ENCODE measurements around the gene OLIG1. TPM values are rescaled to one million over a fixed set of nuclear protein-coding genes. Genes with fewer than 3 reads are reported as not detected.

OLIG1 gene
- total RNA-seq, 1 experiment from 2014 or later: not detected

GRCh38 chr21:33053951-33054350, 16.0 kb upstream of the OLIG1 start:
- intact Hi-C loops (cut with micrococcal nuclease): no loop called here
- H3K4me3 ChIP-seq (replicated peaks in 1 of 2; ENCODE audit: low read depth in 1 of 2, low read length in 2 of 2): no peak overlapping the region
- H3K9ac ChIP-seq (ENCODE audit: low read length): no peak overlapping the region
- no peaks in the 10 kb centered on the region for H3K4me1 ChIP-seq (ENCODE audit: control insufficient read depth in 1 of 2, insufficient read depth in 2 of 2, low read length in 2 of 2)
- TF ChIP-seq, protein P1, sequence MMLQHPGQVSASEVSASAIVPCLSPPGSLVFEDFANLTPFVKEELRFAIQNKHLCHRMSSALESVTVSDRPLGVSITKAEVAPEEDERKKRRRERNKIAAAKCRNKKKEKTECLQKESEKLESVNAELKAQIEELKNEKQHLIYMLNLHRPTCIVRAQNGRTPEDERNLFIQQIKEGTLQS (IDR thresholded peaks at IDR 0.05): no peak
- H3K79me2 ChIP-seq (ENCODE audit: insufficient read depth, low read length): no peaks in the 10 kb centered on the region
- BruUV-seq (replicated peaks): no TSS peak
- H3K27me3 ChIP-seq (ENCODE audit: insufficient read depth, low read length): peaks cover 10% of the 10 kb centered on the region
- H3K4me2 ChIP-seq (ENCODE audit: low read length): no peak overlapping the region
- ChIA-PET CTCF (no interaction called here), RAD21 (ENCODE audit: low non-redundant PET in 1 of 2, low total read pairs in 2 of 2, uncharacterized antibody in 2 of 2, unreplicated experiment in 2 of 2) (no interaction called here), POLR2A (no interaction called here)
- no peak overlapping the region for H3K27ac ChIP-seq (ENCODE audit: low read depth, low read length)
- H4K20me1 ChIP-seq (ENCODE audit: insufficient read depth): no peaks in the 10 kb centered on the region
- H2AFZ ChIP-seq (ENCODE audit: low read depth, low read length, poor library complexity, severe bottlenecking): no peak overlapping the region
- no peaks in the 10 kb centered on the region for H3K9me3 ChIP-seq (ENCODE audit: control insufficient read depth in 1 of 2, insufficient read depth in 1 of 2, low read depth in 1 of 2, low read length in 2 of 2)
- H3K36me3 ChIP-seq (ENCODE audit: control insufficient read depth in 1 of 2, insufficient read depth in 2 of 2, low read length in 2 of 2): no peaks in the 10 kb centered on the region
- H3K9me2 ChIP-seq (ENCODE audit: insufficient read depth): no peaks in the 10 kb centered on the region
- no peak for DNase-seq (ENCODE audit: low read depth, low spot score)
- no peak for ATAC-seq

DNA sequence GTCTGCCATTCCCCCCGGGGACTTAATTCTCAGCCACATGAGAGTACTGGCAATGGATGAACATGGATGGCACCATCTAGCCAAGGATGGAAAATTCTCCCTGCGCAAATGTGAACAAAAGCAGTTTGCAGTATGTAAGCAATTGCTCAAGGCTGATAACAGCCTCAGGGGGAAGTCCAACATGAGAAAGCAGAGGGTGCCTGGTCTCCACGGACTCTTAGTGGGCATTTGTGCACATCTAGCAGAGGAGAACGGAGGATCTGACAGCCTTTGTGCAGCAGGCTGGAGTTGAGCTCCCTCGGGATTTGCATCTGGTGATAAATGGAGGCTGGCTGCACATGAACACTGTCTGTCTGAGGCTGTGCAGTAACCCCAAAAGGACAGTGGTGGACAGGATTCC, 13.9 kb upstream of the OLIG1 start:
- Histone ChIP-seq H2AFZ (ENCODE audit: low read depth, low read length, poor library complexity, severe bottlenecking) (no peak overlapping the region), H4K20me1 (ENCODE audit: insufficient read depth) (no peaks in the 10 kb centered on the region), H3K36me3 (ENCODE audit: control insufficient read depth in 1 of 2, insufficient read depth in 2 of 2, low read length in 2 of 2) (no peaks in the 10 kb centered on the region), H3K9ac (ENCODE audit: low read length) (no peak overlapping the region), H3K4me3 (replicated peaks in 1 of 2; ENCODE audit: low read depth in 1 of 2, low read length in 2 of 2) (no peak overlapping the region), H3K9me3 (ENCODE audit: control insufficient read depth in 1 of 2, insufficient read depth in 1 of 2, low read depth in 1 of 2, low read length in 2 of 2) (no peaks in the 10 kb centered on the region), H3K4me2 (ENCODE audit: low read length) (no peak overlapping the region), H3K27ac (ENCODE audit: low read depth, low read length) (no peak overlapping the region), H3K27me3 (ENCODE audit: insufficient read depth, low read length) (peaks cover 26% of the 10 kb centered on the region), H3K9me2 (ENCODE audit: insufficient read depth) (no peaks in the 10 kb centered on the region), H3K79me2 (ENCODE audit: insufficient read depth, low read length) (no peaks in the 10 kb centered on the region), H3K4me1 (ENCODE audit: control insufficient read depth in 1 of 2, insufficient read depth in 2 of 2, low read length in 2 of 2) (no peaks in the 10 kb centered on the region)
- POLR2A ChIA-PET: no interaction called here
- RAD21 ChIA-PET (ENCODE audit: low non-redundant PET in 1 of 2, low total read pairs in 2 of 2, uncharacterized antibody in 2 of 2, unreplicated experiment in 2 of 2): no interaction called here
- no TSS peak for BruUV-seq (replicated peaks)
- DNase-seq (ENCODE audit: low read depth, low spot score): no peak
- CTCF ChIA-PET: no interaction called here
- ATAC-seq: no peak
- no peak for TF ChIP-seq MAX (IDR thresholded peaks at IDR 0.05)
- no peak for TF ChIP-seq POLR2AphosphoS5 (IDR thresholded peaks at IDR 0.05; ENCODE audit: low read depth, low read length)
- no peak for TF ChIP-seq SP1 (IDR thresholded peaks at IDR 0.05; ENCODE audit: low read depth)
- no peak for TF ChIP-seq ELF1 (IDR thresholded peaks at IDR 0.05; ENCODE audit: borderline replicate concordance, low read depth)
- no peak for TF ChIP-seq YY1 (IDR thresholded peaks at IDR 0.05; ENCODE audit: extremely low read depth, insufficient replicate concordance, low read depth, low read length)
- TF ChIP-seq CTCF (IDR thresholded peaks at IDR 0.05 in 2 of 3, conservative IDR thresholded peaks at IDR 0.05 in 1 of 3; ENCODE audit: borderline replicate concordance in 1 of 3, insufficient read depth in 1 of 3, low read depth in 2 of 3, low read length in 2 of 3): no peak
- TF ChIP-seq TCF7L2 (IDR thresholded peaks at IDR 0.05; ENCODE audit: borderline replicate concordance, extremely low read depth, insufficient read depth, insufficient read length): no peak
- intact Hi-C loops (cut with micrococcal nuclease): no loop called here
